NCI-H345 treated with DMSO at 0.1 percent for 48 hours (cell line): ENCODE measurements around the gene NUP214.

ENCODE experiments used
- DNase-seq: peaks from one replicate; lab custom pipeline; 2025; ENCODE audit not compliant: unreplicated experiment; lab: John Stamatoyannopoulos, UW

The NUP214 gene

GRCh38 chr9:131125288-131126058 is at the start of gene NUP214:
Gene NUP214, plus strand, starts transcription at chr9:131125586. Its CDS starts 119 bp downstream, at chr9:131125705.
- DNase-seq, result peak; percentile 97

- no peak for DNase-seq
These were observed 48.8 kb upstream of the NUP214 start for GRCh38 chr9:131076347-131077195.

- no peak for DNase-seq
These were observed 46.7 kb upstream of the NUP214 start for GRCh38 chr9:131078427-131079366.

GRCh38 chr9:131080589-131080988 is 44.8 kb upstream of the NUP214 start:
- no peak for DNase-seq

- no peak for DNase-seq
These were observed 43.5 kb upstream of the NUP214 start for GRCh38 chr9:131081868-131082267.

GRCh38 chr9:131082774-131083512 is 42.4 kb upstream of the NUP214 start:
- no peak for DNase-seq

GRCh38 chr9:131084661-131085369 is 40.6 kb upstream of the NUP214 start:
- DNase-seq, result no peak

- DNase-seq, result no peak
These were observed 39.8 kb upstream of the NUP214 start for GRCh38 chr9:131085370-131086122.

- DNase-seq, result no peak
These were observed 38.0 kb upstream of the NUP214 start for GRCh38 chr9:131087354-131087893.

- DNase-seq, result no peak
These were observed 35.2 kb upstream of the NUP214 start for GRCh38 chr9:131090025-131090787.

- DNase-seq, result no peak
These were observed 33.9 kb upstream of the NUP214 start for GRCh38 chr9:131091352-131091992.

- DNase-seq, result no peak
These were observed 33.4 kb upstream of the NUP214 start for GRCh38 chr9:131092030-131092429.

- no peak for DNase-seq
These were observed 32.6 kb upstream of the NUP214 start for GRCh38 chr9:131092548-131093440.

- DNase-seq, result no peak
These were observed 31.4 kb upstream of the NUP214 start for GRCh38 chr9:131094015-131094414.

- no peak for DNase-seq
These were observed 30.8 kb upstream of the NUP214 start for GRCh38 chr9:131094622-131095021.

- no peak for DNase-seq
These were observed 29.6 kb upstream of the NUP214 start for GRCh38 chr9:131095666-131096268.
